Small intestine (tissue), 7 donors: ENCODE results near the gene FGFR3. TPM values are rescaled to one million over a fixed set of nuclear protein-coding genes. Genes with fewer than 3 reads are reported as not detected.
A peak's percentile ranks its signal among the peaks of the same experiment; 100 is the strongest.
"Not testable (repeated sequence)": the region's sequence is repeated elsewhere in the genome, so short reads cannot be mapped to it uniquely, and the experiment has no call there.

Source experiments
- DNase-seq, 2 donors: peaks; one replicate each; pipeline versions ENCODE4 v3.0.0 to v3.0.0-alpha.2; 2013
- FAIRE-seq: peaks from 2 replicates; lab custom pipeline; 2012; peaks lifted over from hg19 to GRCh38; lab: Jason Lieb, UNC
- H3K27ac ChIP-seq, 3 donors: one replicate each; pipeline ENCODE4 v1.5.1; 2013; ENCODE audit warnings: low read length in 2 of 3, mild to moderate bottlenecking in 2 of 3, control low read depth in 1 of 3, inconsistent platforms in 1 of 3, low read depth in 1 of 3, moderate library complexity in 1 of 3
- H3K27me3 ChIP-seq, 3 donors: one replicate each; pipeline ENCODE4 v1.6.1; 2013; ENCODE audit warnings: low read length in 3 of 3, inconsistent platforms in 1 of 3; ENCODE audit not compliant: control insufficient read depth in 3 of 3, insufficient read depth in 3 of 3
- H3K36me3 ChIP-seq, 3 donors: one replicate each; pipeline ENCODE4 v1.6.1; 2013; ENCODE audit warnings: low read length in 3 of 3, inconsistent platforms in 1 of 3, low read depth in 1 of 3, mild to moderate bottlenecking in 1 of 3, moderate library complexity in 1 of 3; ENCODE audit not compliant: control insufficient read depth in 3 of 3, insufficient read depth in 2 of 3
- H3K4me1 ChIP-seq, 3 donors: one replicate each; pipeline ENCODE4 v1.6.1; 2013; ENCODE audit warnings: low read length in 2 of 3, inconsistent platforms in 1 of 3, low read depth in 1 of 3, mild to moderate bottlenecking in 1 of 3, moderate library complexity in 1 of 3; ENCODE audit not compliant: control insufficient read depth in 3 of 3, insufficient read depth in 2 of 3
- H3K4me3 ChIP-seq, 3 donors: one replicate each; pipeline ENCODE4 v1.5.1; 2013; ENCODE audit warnings: low read length in 3 of 3, control low read depth in 1 of 3, inconsistent platforms in 1 of 3, low read depth in 1 of 3, mild to moderate bottlenecking in 1 of 3, moderate library complexity in 1 of 3
- H3K9me3 ChIP-seq, 2 donors: one replicate each; pipeline ENCODE4 v1.6.1; 2013; ENCODE audit warnings: low read depth in 1 of 2, low read length in 1 of 2; ENCODE audit not compliant: control insufficient read depth in 2 of 2, insufficient read depth in 1 of 2
- WGBS, 3 donors: extraction: QIAGEN DNeasy Blood & Tissue Kit; methylation state at CpG; one replicate each; pipeline ENCODE4 v1.1.7; 2013; 5-methylcytosine and 5-hydroxymethylcytosine counted together
- polyA plus RNA-seq, 4 donors: library from polyadenylated mRNA; stranded (reverse) in 3 of 4; unstranded in 1 of 4; fragments of 200-250 nt in 3 of 4; fragments of 120-200 nt in 1 of 4; gene quantifications; one replicate each; pipeline versions ENCODE4 v1.2.1 to v1.2.3, GENCODE V29; 2013
- donor health status: healthy with polysubstance abuse.
- donor health status: control.
- donor health status: control.
- donor health status: Bipolar disorder and iron deficiency.
- donor health status: healthy.

Gene FGFR3
- polyA plus RNA-seq, 4 donors = 13.8 to 267 (median 35.7) TPM

DNA sequence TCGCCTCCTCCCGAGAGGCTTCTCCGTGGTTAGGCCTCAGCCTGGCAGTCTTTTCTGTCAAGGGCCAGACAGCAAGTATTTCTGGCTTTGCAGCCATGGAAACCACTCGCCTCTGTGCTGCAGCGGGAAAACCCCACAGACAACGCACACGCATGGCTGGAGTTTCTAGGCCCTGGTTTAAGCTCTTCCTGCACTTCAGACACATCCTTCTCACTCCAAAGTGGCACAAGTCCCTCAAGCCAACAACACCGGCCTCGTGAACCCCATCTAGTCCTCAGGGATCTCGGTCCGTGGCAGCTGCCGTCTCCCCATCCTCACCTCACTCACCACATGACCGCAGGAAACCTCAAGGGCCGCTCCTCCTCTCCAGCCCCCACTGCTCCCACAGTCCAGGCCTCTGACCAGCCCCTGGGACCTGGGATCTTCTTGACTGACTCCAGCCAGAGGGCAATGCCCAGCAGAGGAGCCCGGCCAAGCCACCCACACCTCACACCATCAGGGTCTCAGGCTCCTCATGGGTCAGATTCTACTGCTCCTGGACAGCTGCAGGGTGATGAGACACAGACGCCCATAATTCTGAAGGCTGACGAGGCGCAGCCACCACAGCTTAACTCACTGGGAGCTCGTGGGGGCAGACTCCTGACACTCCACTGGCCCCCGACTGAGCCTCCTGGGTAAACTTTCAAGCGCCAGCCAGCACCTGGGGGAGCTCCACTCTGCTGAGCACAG, 41.1 kb downstream of the FGFR3 start:
- no peak overlapping the region for H3K27ac ChIP-seq
- peaks cover 21 to 87% (median 25%) of the 10 kb centered on the region in 3 donors for H3K36me3 ChIP-seq
- no peak overlapping the region for H3K4me3 ChIP-seq
- peaks cover 0 to 3% of the 10 kb centered on the region in 2 donors for H3K9me3 ChIP-seq
- 83 to 91% (median 90%) methylated on average over 21 of the region's 21 CpGs for WGBS, 3 donors
- DNase-seq = no peak
- H3K27me3 ChIP-seq = no peaks in the 10 kb centered on the region
- FAIRE-seq = no peak
- peaks cover 0 to 2% (median 0%) of the 10 kb centered on the region in 3 donors for H3K4me1 ChIP-seq

DNA sequence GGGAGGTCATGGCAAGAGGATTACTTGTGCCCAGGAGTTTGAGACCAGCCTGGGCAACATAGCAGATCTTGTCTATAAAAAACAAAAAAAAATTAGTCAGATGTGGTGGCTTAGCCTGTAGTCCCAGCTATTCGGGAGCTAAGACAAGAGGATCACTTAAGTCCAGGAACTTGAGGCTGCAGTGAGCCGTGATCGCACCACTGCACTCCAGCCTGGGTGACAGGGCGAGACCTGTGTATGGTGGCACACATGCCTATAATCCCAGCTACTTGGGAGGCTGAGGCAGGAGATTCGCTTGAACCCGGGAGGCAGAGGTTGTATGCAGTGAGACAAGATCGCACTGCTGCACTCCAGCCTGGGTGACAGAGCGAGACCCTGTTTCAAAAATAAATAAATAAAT, 42.7 kb downstream of the FGFR3 start:
- FAIRE-seq, H3K9me3 ChIP-seq, H3K27ac ChIP-seq, H3K4me1 ChIP-seq, H3K4me3 ChIP-seq, DNase-seq, H3K27me3 ChIP-seq: not testable (repeated sequence)
- H3K36me3 ChIP-seq = peaks cover 26 to 89% (median 26%) of the 10 kb centered on the region in 3 donors
- WGBS, 3 donors = 95 to 99% (median 97%) methylated on average over 8 of the region's 8 CpGs

DNA sequence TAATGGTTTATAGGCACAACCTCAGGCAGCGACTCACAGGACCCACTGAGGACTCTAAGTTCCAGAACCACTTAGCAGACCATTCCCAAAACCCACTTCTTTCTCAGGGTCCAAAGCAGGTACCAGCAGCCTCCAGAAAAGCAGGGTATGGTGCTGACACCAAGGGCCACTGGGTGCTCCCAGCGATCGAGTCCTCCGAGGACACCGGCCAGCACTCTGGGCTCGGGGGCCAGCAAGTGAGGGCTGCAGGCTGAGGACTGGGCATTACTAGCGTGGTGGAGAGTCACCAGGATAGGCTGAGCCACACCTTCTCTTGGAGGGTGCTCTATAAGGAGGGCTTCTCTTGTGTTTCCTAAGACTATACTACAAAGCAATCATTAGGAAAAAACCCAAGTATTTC, 43.6 kb downstream of the FGFR3 start:
- FAIRE-seq = no peak
- H3K4me1 ChIP-seq = peaks cover 0 to 3% (median 0%) of the 10 kb centered on the region in 3 donors

DNA sequence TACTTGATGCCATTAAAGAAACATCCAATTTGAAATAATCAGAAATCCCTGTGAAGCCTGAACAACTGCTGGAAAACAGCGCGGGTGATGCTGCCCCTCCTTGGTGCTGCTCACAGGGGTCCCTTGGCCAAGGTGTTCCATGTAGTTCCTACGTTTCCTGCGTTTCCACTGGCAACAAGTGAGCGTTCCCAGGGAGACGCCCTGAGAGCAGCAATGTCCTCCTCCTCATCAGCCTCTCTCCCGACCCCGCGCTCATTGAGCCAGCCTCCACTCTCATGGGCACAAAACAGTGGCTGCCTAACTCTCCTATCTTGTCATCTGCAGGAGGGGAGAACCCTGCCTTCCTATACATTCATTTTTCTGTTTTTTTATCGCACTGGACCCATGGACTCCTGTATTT, 44.0 kb downstream of the FGFR3 start:
- Histone ChIP-seq H3K4me1 (peaks cover 0 to 3% (median 0%) of the 10 kb centered on the region in 3 donors), H3K36me3 (peaks cover 24 to 90% (median 26%) of the 10 kb centered on the region in 3 donors)
- WGBS, 3 donors = 93 to 96% (median 94%) methylated on average over 10 of the region's 10 CpGs

More for the DNA sequence above, 43.6 kb downstream of the FGFR3 start:
- Histone ChIP-seq H3K9me3 (no peaks in the 10 kb centered on the region), H3K4me3 (no peak overlapping the region), H3K27ac (no peak overlapping the region), H3K27me3 (no peaks in the 10 kb centered on the region), H3K36me3 (peaks cover 24 to 89% (median 26%) of the 10 kb centered on the region in 3 donors)
- DNase-seq = no peak
- 94 to 97% (median 95%) methylated on average over 7 of the region's 7 CpGs for WGBS, 3 donors

DNA sequence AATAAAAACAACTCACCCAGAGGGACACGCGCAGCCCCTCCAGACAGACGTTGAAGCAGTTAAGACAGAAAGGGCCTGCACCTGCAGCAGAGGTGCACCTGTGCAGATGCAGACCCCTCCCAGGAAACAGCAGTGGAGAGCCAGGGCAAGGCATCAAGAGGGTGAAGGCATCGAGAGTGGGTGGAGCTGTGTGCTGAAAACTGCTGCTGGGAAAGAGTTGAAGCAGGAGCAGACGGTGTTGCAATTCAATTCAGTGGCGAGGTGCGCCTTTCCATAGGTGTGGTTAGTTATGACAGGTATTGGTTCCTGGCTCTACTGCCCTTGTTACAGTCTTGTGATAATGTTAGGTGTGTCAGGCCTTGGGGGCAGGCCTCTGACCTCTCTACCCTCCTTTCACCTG, 46.2 kb downstream of the FGFR3 start:
- H3K4me1 ChIP-seq = peaks cover 0 to 3% (median 0%) of the 10 kb centered on the region in 3 donors
- no peaks in the 10 kb centered on the region for H3K9me3 ChIP-seq
- H3K27me3 ChIP-seq = no peaks in the 10 kb centered on the region
- FAIRE-seq (no peak), DNase-seq (peak; percentile 45 to 54)
- no peak overlapping the region for H3K27ac ChIP-seq
- H3K36me3 ChIP-seq = peaks cover 24 to 91% (median 25%) of the 10 kb centered on the region in 3 donors
- WGBS, 3 donors = 72 to 78% (median 77%) methylated on average over 7 of the region's 7 CpGs
- no peak overlapping the region for H3K4me3 ChIP-seq

More for the DNA sequence above, 44.0 kb downstream of the FGFR3 start:
- FAIRE-seq (no peak), DNase-seq (no peak)
- H3K27ac ChIP-seq = no peak overlapping the region
- no peaks in the 10 kb centered on the region for H3K9me3 ChIP-seq
- no peak overlapping the region for H3K4me3 ChIP-seq
- no peaks in the 10 kb centered on the region for H3K27me3 ChIP-seq

DNA sequence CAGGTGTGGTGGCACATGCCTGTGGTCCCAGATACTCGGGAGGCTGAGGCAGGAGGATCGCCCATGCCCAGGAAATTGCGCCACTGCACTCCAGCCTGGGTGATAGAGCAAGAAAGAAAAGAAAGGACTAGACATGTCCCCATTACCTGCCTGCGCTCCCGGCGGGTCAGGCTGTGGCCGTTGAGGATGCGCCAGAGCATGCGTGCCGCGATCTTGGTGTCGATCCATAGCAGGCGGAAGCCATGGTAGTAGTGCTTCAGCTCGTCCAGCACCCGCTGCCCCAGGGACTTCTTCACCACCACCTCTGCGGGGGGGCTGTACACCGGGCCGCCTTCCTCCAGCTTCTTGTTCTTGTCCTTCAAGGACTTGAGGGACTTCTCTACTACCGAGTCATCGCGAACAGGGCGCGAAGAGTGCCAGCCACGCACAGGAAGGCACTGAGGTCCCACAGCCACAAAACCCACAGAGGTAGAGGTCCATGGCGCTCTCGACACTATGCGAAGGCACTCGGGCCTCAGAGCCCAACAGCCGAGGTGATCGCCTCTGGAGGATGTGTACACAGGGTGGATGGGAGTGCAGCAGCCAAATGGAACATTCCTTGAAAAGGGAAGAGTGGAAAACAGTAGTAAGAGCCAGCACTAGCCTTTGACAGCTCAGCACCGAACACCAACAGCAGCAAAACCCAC, 48.3 kb downstream of the FGFR3 start:
- 91 to 95% (median 94%) methylated on average over 31 of the region's 31 CpGs for WGBS, 3 donors
- H3K9me3 ChIP-seq = no peaks in the 10 kb centered on the region
- peaks cover 19 to 91% (median 20%) of the 10 kb centered on the region in 3 donors for H3K36me3 ChIP-seq
- DNase-seq = no peak
- H3K27me3 ChIP-seq = no peaks in the 10 kb centered on the region
- H3K4me1 ChIP-seq = peaks cover 0 to 3% (median 0%) of the 10 kb centered on the region in 3 donors
- no peak for FAIRE-seq
- no peak overlapping the region for H3K27ac ChIP-seq
- no peak overlapping the region for H3K4me3 ChIP-seq

DNA sequence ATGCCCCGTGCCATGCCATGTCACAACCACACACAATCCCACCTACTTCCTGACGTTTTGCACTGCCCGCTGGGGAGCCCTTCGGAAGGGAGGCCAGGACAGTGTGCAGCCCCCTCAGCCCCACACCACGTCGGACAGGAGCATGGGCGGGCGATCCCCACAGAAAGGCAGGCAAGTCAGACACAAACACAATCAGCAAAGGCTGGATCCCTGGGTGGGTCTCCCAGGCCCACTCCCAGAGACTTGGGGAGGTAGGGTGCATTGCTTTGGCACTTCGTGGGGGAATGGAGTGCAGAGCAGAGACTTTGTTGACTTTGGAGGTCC, 48.8 kb downstream of the FGFR3 start:
- no peaks in the 10 kb centered on the region for H3K9me3 ChIP-seq
- 90 to 92% (median 91%) methylated on average over 9 of the region's 9 CpGs for WGBS, 3 donors
- H3K4me3 ChIP-seq = no peak overlapping the region
- no peaks in the 10 kb centered on the region for H3K27me3 ChIP-seq
- peaks cover 0 to 3% (median 0%) of the 10 kb centered on the region in 3 donors for H3K4me1 ChIP-seq
- no peak overlapping the region for H3K27ac ChIP-seq
- H3K36me3 ChIP-seq = peaks cover 16 to 87% (median 22%) of the 10 kb centered on the region in 3 donors
- DNase-seq = no peak
- no peak for FAIRE-seq

DNA sequence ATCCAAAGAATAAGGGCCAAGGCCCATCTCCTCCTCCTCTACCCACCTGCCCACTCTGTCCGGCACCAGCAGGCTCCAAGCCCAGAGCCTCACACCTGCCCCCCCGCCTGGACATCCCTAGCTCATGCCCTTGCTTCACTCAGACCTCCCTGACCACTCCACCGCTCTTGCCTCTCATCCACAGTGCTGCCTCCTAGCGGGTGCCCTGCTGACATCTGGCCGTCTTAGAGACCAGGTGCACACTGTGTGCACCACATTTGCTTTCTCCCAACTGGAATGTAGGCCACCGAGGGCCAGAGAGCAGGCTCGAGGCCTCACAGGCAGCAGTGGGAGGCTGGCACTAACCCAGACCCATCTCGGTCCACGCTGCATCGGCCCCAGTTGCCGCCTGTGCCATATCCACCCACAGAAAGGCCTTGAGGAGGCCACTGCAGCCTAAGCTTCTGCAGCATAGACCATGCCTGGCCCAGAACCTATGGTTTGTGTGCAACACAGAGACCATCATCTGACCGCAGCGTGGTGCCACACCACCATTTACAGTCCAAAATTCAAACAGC, 49.3 kb downstream of the FGFR3 start:
- WGBS, 3 donors = 92 to 94% (median 93%) methylated on average over 13 of the region's 13 CpGs
- no peak for FAIRE-seq

More for the DNA sequence above, 49.3 kb downstream of the FGFR3 start:
- Histone ChIP-seq H3K9me3 (no peaks in the 10 kb centered on the region), H3K27me3 (no peaks in the 10 kb centered on the region), H3K4me1 (peaks cover 0 to 3% (median 0%) of the 10 kb centered on the region in 3 donors), H3K4me3 (no peak overlapping the region), H3K27ac (no peak overlapping the region), H3K36me3 (peaks cover 16 to 89% (median 21%) of the 10 kb centered on the region in 3 donors)
- DNase-seq = no peak
